ENCODE data around the gene ENDOV.

ENDOV gene

GRCh38 chr17:80429356-80430275 lies 14.6 kb downstream of the ENDOV start:
- TF ChIP-seq CTCF (conservative IDR thresholded peaks at IDR 0.05): no peak
- no peak overlapping the region for H3K27ac ChIP-seq

- no peak overlapping the region for H3K27ac ChIP-seq
- no peak for TF ChIP-seq CTCF (conservative IDR thresholded peaks at IDR 0.05)
Measured at GRCh38 chr17:80430446-80431245, 15.7 kb downstream of the ENDOV start.

GRCh38 chr17:80431246-80432195 lies 16.6 kb downstream of the ENDOV start:
- no peak overlapping the region for H3K27ac ChIP-seq
- no peak for TF ChIP-seq CTCF (conservative IDR thresholded peaks at IDR 0.05)

- no peak for TF ChIP-seq CTCF (conservative IDR thresholded peaks at IDR 0.05)
- no peak overlapping the region for H3K27ac ChIP-seq
Measured at GRCh38 chr17:80432350-80432955, 17.5 kb downstream of the ENDOV start.

- H3K27ac ChIP-seq: no peak overlapping the region
- no peak for TF ChIP-seq CTCF (conservative IDR thresholded peaks at IDR 0.05)
Measured at GRCh38 chr17:80432961-80433550, 18.1 kb downstream of the ENDOV start.

- TF ChIP-seq CTCF (conservative IDR thresholded peaks at IDR 0.05): no peak
- H3K27ac ChIP-seq: no peak overlapping the region
Measured at GRCh38 chr17:80433916-80434666, 19.1 kb downstream of the ENDOV start.

Measured in VCaP (cell line).